NT2/D1 (cell line): ENCODE data around the gene UMAD1.
"Not testable (repeated sequence)": the region's sequence is repeated elsewhere in the genome, so short reads cannot be mapped to it uniquely, and the experiment has no call there.

ENCODE experiments used
- DNase-seq: peaks from one replicate; pipeline ENCODE4 v3.0.0-alpha.2; 2011; ENCODE audit warnings: low read depth, low spot score
- H3K27me3 ChIP-seq: 2 replicates; pipeline ENCODE4 v1.6.0; 2011; ENCODE audit warnings: mild to moderate bottlenecking; ENCODE audit not compliant: insufficient read length, insufficient read depth
- H3K36me3 ChIP-seq: 2 replicates; pipeline ENCODE4 v1.6.1; 2011; ENCODE audit warnings: mild to moderate bottlenecking, low read length, mixed read lengths; ENCODE audit not compliant: insufficient read depth, insufficient read length
- H3K4me1 ChIP-seq: 2 replicates; pipeline ENCODE4 v1.5.1; 2011; ENCODE audit not compliant: insufficient read depth, insufficient read length
- H3K4me3 ChIP-seq: 2 replicates; pipeline ENCODE4 v1.5.1; 2011; ENCODE audit warnings: low read depth; ENCODE audit not compliant: insufficient read length
- H3K9ac ChIP-seq: 2 replicates; pipeline ENCODE4 v1.6.0; 2011; ENCODE audit warnings: low read depth; ENCODE audit not compliant: insufficient read length
- H3K9me3 ChIP-seq: 2 replicates; pipeline ENCODE4 v1.5.1; 2011; ENCODE audit warnings: mild to moderate bottlenecking, low read length; ENCODE audit not compliant: insufficient read depth
- SUZ12 ChIP-seq: IDR thresholded peaks from 2 replicates; pipeline ENCODE4 v1.6.1; 2011; ENCODE audit not compliant: insufficient read length, insufficient read depth; ENCODE audit errors: extremely low read depth
- YY1 ChIP-seq: IDR thresholded peaks from 2 replicates; pipeline ENCODE4 v1.6.1; 2011; ENCODE audit not compliant: insufficient read length, insufficient read depth
- ZNF274 ChIP-seq: IDR thresholded peaks from 2 replicates; pipeline ENCODE4 v1.6.1; 2011; ENCODE audit warnings: mild to moderate bottlenecking, low read depth, low read length

The UMAD1 gene

DNA sequence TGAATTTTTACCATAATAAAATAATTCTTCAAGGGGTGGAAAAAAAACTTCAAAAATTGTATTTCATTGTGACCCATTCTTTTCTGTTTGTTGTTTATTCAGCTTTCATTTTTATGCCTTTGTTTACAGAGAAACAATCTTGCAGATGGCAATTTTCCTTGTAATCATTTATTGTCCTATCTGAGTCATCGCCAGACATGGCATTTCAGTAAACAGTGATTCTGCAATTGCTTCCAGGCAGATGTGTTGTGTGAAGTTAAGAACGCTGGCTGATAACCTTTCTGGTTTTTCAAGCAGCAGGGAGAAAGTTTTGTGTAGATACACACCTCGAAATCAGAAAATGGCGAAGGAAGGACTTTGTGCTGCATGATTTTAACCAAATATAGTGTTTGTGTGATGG is 158.6 kb downstream of the UMAD1 start:
- Histone ChIP-seq H3K4me3 (no peak overlapping the region), H3K27me3 (no peaks in the 10 kb centered on the region), H3K36me3 (no peaks in the 10 kb centered on the region), H3K4me1 (no peaks in the 10 kb centered on the region), H3K9me3 (peaks cover 24% of the 10 kb centered on the region), H3K9ac (no peak overlapping the region)
- DNase-seq = no peak
- TF ChIP-seq ZNF274 (no peak), SUZ12 (no peak), YY1 (no peak)

DNA sequence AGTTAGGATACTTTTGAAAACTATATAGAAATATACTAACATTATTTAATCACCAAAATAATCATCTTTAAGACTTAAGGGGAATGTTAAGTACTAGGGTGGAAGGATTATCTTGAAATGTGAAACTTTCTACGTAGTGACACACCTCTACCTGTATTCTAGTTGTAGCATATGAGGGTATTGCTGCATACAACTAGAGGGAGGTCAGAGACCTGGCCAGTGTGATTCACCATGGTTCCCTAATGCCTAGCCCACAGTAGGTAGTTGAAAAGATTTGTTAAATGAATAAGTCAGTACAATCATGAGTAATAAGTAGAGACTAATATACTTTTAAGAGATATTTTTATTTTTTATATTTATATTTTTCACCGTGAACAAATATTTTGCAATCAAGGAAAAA is 162.0 kb downstream of the UMAD1 start:
- H3K9me3 ChIP-seq = no peaks in the 10 kb centered on the region
- H3K9ac ChIP-seq = no peak overlapping the region
- no peaks in the 10 kb centered on the region for H3K4me1 ChIP-seq
- no peaks in the 10 kb centered on the region for H3K27me3 ChIP-seq
- H3K36me3 ChIP-seq = no peaks in the 10 kb centered on the region
- DNase-seq = no peak
- TF ChIP-seq YY1 (no peak), SUZ12 (no peak), ZNF274 (no peak)
- no peak overlapping the region for H3K4me3 ChIP-seq

DNA sequence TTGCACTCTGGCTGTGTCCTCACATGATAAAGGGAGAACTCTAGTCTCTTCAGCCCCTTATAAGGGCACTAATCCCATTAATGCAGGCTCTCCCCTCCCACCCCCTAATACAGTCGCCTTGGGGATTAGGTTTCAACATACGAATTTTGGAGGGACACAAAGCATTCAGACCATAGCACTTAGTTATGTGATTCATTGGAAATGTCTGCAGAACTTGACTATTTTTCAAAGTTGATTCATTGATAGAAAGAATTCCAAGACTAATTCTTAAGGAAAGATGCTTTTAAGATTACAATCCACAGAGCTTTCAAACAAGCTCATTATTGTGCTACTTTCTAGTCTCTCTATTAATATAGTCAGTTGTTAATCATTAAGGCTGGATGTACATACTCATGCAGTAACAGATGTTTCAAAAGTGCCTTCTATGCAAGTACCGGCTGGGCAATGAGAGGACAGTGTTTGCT is 163.2 kb downstream of the UMAD1 start:
- peak; percentile 44 for DNase-seq
- H3K9me3 ChIP-seq = no peaks in the 10 kb centered on the region
- H3K27me3 ChIP-seq = no peaks in the 10 kb centered on the region
- no peaks in the 10 kb centered on the region for H3K36me3 ChIP-seq
- no peak overlapping the region for H3K4me3 ChIP-seq
- TF ChIP-seq SUZ12 (no peak), ZNF274 (no peak), YY1 (no peak)
- no peak overlapping the region for H3K9ac ChIP-seq
- H3K4me1 ChIP-seq = no peaks in the 10 kb centered on the region

DNA sequence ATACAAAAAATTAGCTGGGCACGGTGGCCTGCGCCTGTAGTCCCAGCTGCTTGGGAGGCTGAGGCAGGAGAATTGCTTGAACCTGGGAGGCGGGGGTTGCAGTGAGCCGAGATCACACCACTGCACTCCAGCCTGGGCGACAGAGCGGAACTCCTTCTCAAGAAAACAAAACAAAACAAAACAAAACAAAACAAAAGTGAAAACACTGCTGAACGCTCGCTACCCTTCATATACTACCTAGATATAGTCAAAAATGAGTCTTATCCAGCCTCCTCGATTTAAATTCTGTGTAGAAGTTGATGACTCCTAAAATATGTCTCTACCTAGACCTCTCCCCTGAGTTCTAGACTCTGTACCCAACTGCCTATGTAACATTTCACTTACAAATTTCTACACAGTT is 164.3 kb downstream of the UMAD1 start:
- DNase-seq, H3K27me3 ChIP-seq, H3K9me3 ChIP-seq, H3K36me3 ChIP-seq, H3K4me3 ChIP-seq, H3K4me1 ChIP-seq, H3K9ac ChIP-seq: not testable (repeated sequence)

DNA sequence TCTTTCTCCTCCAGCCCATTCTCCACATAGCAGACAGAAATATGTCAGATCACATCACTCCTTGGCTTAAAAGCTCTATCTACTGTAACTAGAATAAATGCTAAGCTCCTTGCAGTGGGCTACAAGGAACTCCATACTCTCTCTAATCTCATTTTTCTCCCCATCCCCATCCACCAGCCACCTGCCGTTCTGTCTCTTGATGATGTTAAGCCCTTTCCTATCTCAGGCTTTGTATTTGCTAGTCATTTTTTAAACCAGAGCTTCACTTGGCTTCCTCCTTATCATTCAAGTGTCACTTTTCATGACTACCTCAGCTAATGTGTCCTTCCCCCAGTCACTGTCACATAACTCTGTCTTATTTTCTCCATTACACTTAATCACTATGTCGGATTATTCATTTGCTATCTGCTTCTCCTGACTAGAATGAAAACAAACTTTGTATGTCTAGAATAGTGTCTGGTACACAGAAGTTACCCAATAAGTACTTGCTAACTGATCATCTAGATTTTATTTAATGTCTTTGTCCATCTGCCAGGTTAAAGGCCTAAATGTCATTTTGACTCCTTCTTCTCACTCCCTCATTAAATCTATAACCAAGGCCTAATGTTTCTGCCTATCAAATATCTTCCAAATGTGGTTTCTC is 165.1 kb downstream of the UMAD1 start:
- Histone ChIP-seq H3K27me3 (no peaks in the 10 kb centered on the region), H3K36me3 (no peaks in the 10 kb centered on the region), H3K4me3 (no peak overlapping the region), H3K9ac (no peak overlapping the region), H3K4me1 (no peaks in the 10 kb centered on the region), H3K9me3 (no peaks in the 10 kb centered on the region)
- DNase-seq = no peak
- TF ChIP-seq YY1 (no peak), SUZ12 (no peak), ZNF274 (no peak)

DNA sequence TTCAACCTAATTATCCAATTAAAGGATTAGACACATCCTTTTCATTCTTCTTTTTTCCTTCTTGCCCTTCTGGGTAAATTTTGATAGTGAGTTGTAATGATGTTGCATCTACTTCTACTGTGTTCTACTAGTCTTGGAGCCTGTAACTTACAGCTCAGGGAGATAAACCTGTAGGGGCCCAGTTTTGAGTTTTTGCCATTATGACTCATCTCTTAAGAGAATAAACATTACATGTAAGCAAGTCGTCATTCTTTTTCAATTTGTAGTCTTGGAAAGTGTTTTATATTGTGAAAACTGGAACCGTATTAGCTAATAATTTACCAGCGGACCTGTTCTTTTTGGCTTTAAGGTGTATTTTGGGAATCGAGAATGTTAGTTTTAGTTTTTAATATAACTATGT is 167.6 kb downstream of the UMAD1 start:
- no peaks in the 10 kb centered on the region for H3K36me3 ChIP-seq
- no peak for DNase-seq
- H3K4me3 ChIP-seq = no peak overlapping the region
- H3K9me3 ChIP-seq = no peaks in the 10 kb centered on the region
- TF ChIP-seq YY1 = no peak
- no peak for TF ChIP-seq ZNF274
- no peak for TF ChIP-seq SUZ12
- no peaks in the 10 kb centered on the region for H3K27me3 ChIP-seq
- no peak overlapping the region for H3K9ac ChIP-seq
- no peaks in the 10 kb centered on the region for H3K4me1 ChIP-seq

DNA sequence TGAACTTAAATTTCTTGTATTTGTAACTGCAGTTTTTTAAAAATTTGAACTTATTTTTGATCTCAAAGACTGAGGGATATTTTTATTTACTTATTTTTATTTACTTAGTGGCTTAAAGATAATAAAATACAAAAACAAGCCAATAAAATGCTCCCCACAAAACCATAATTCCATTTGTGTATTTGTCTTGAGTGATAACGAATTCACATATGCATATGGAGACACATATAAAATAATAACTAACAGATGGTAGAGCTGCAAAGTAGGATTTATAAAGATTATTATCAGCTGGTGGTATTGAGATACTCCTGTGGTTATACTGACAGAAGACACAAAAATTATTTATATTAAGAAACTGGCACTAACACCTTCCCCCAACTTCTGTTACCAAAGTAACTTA is 168.1 kb downstream of the UMAD1 start:
- H3K9ac ChIP-seq = no peak overlapping the region
- H3K36me3 ChIP-seq = no peaks in the 10 kb centered on the region
- H3K4me3 ChIP-seq = no peak overlapping the region
- no peak for TF ChIP-seq YY1
- no peak for TF ChIP-seq ZNF274
- no peak for TF ChIP-seq SUZ12
- no peak for DNase-seq
- no peaks in the 10 kb centered on the region for H3K27me3 ChIP-seq
- no peaks in the 10 kb centered on the region for H3K9me3 ChIP-seq
- H3K4me1 ChIP-seq = no peaks in the 10 kb centered on the region

DNA sequence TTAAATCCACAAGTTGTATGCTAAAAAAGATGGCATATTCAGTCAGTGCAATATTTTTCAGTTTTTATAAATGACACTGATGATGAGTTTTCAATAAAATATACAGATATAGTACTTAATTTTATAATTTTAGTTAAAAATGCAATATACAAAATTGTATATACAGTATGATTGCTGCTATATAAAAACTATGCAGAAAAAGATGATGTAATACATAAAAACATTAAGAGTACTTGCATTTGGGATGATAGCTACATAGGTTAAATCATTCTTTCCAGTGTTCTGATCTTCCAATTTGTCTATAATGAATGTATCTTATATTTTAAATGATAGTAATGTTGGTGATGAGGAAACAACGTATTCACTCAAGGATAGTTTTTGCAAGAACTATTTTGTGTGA is 169.8 kb downstream of the UMAD1 start:
- H3K9ac ChIP-seq = no peak overlapping the region
- H3K27me3 ChIP-seq = no peaks in the 10 kb centered on the region
- H3K4me1 ChIP-seq = no peaks in the 10 kb centered on the region

More for the DNA sequence above, 169.8 kb downstream of the UMAD1 start:
- no peaks in the 10 kb centered on the region for H3K36me3 ChIP-seq
- no peak for TF ChIP-seq YY1
- TF ChIP-seq ZNF274 = no peak
- TF ChIP-seq SUZ12 = no peak
- H3K9me3 ChIP-seq = no peaks in the 10 kb centered on the region
- no peak overlapping the region for H3K4me3 ChIP-seq
- DNase-seq = no peak
